Naive thymus-derived CD4-positive, alpha-beta T cell (primary cell): ENCODE data around the gene ERICH3. TPM values are rescaled to one million over a fixed set of nuclear protein-coding genes. Genes with fewer than 3 reads are reported as not detected.

Experiments
- ATAC-seq: fragments of 150-1000 bp; cut with Tn5 transposase; 2 replicates; pipeline ENCODE4 v1.10.0; 2021; ENCODE audit warnings: mild to moderate bottlenecking, moderate library complexity
- CTCF ChIA-PET: fragments of 350-600 bp; sonication (Branson Sonifier 250); formaldehyde crosslinking; loops from one replicate; lab custom pipeline; 2021; ENCODE audit warnings: antibody characterized with exemption; lab: Charles Lee
- POLR2A ChIA-PET: fragments of 350-600 bp; sonication (Branson Sonifier 250); formaldehyde crosslinking; loops from one replicate; lab custom pipeline; 2021; ENCODE audit warnings: antibody characterized with exemption, inconsistent platforms; lab: Charles Lee
- DNase-seq, 9 donors: peaks; one replicate each; pipeline versions ENCODE4 v3.0.0 to v3.0.0-alpha.2; 2020 to 2022; ENCODE audit warnings: mixed read lengths in 1 of 9
- H3K27ac ChIP-seq: one replicate; pipeline ENCODE4 v1.7.0; 2013; ENCODE audit warnings: mild to moderate bottlenecking, low read depth, low read length, moderate library complexity
- H3K27me3 ChIP-seq, 2 donors: one replicate each; pipeline ENCODE4 v1.7.0; 2013; ENCODE audit warnings: low read length in 2 of 2, mild to moderate bottlenecking in 2 of 2, moderate library complexity in 2 of 2; ENCODE audit not compliant: control insufficient read depth in 2 of 2, insufficient read depth in 2 of 2
- H3K36me3 ChIP-seq, 3 experiments: 1 replicate in 2 of 3; 2 replicates in 1 of 3; pipeline ENCODE4 v1.7.0; 2013; ENCODE audit warnings: low read length in 3 of 3, mild to moderate bottlenecking in 3 of 3, moderate library complexity in 1 of 3; ENCODE audit not compliant: insufficient read depth in 3 of 3, control insufficient read depth in 2 of 3
- H3K4me1 ChIP-seq, 2 donors: one replicate each; pipeline ENCODE4 v1.7.0; 2013; ENCODE audit warnings: low read length in 2 of 2, mild to moderate bottlenecking in 2 of 2, moderate library complexity in 1 of 2; ENCODE audit not compliant: control insufficient read depth in 2 of 2, insufficient read depth in 2 of 2
- H3K4me3 ChIP-seq: 2 replicates; pipeline ENCODE4 v1.7.0; 2013; ENCODE audit warnings: mild to moderate bottlenecking, low read length
- H3K9me3 ChIP-seq, 3 experiments: 1 replicate in 2 of 3; 2 replicates in 1 of 3; pipeline ENCODE4 v1.7.0; 2013; ENCODE audit warnings: low read length in 3 of 3; ENCODE audit not compliant: control insufficient read depth in 2 of 3
- H3K27ac Mint-ChIP-seq, 9 donors: one replicate each; pipeline ENCODE4 v1.8.0; 2020 to 2022; ENCODE audit warnings: mixed read lengths in 9 of 9, mild to moderate bottlenecking in 8 of 9, moderate library complexity in 5 of 9, inconsistent platforms in 2 of 9
- H3K27me3 Mint-ChIP-seq, 5 donors: one replicate each; pipeline ENCODE4 v1.8.0; 2021 to 2022; ENCODE audit warnings: mixed read lengths in 5 of 5, mild to moderate bottlenecking in 1 of 5
- H3K36me3 Mint-ChIP-seq, 5 donors: one replicate each; pipeline ENCODE4 v1.8.0; 2020 to 2022; ENCODE audit warnings: mixed read lengths in 5 of 5, mild to moderate bottlenecking in 3 of 5, inconsistent platforms in 1 of 5
- H3K4me1 Mint-ChIP-seq, 7 donors: one replicate each; pipeline ENCODE4 v1.8.0; 2020 to 2022; ENCODE audit warnings: mixed read lengths in 7 of 7, mild to moderate bottlenecking in 3 of 7, inconsistent platforms in 1 of 7
- H3K4me3 Mint-ChIP-seq, 10 donors: one replicate each; pipeline ENCODE4 v1.8.0; 2020 to 2022; ENCODE audit warnings: mild to moderate bottlenecking in 10 of 10, mixed read lengths in 10 of 10, moderate library complexity in 6 of 10, inconsistent platforms in 2 of 10
- H3K9me3 Mint-ChIP-seq, 11 donors: one replicate each; pipeline ENCODE4 v1.8.0; 2020 to 2022; ENCODE audit warnings: mixed read lengths in 11 of 11, mild to moderate bottlenecking in 4 of 11, inconsistent platforms in 1 of 11, moderate library complexity in 1 of 11
- intact Hi-C, 2 donors: fragments of 100-400 bp; cut with micrococcal nuclease; formaldehyde crosslinking; loops; one replicate each; pipeline ENCODE4 v1.15.1; 2023
- polyA plus RNA-seq, 2 donors: library from polyadenylated mRNA; unstranded; fragments of 300-500 nt; fragmentation: Illumina TruSeq; gene quantifications; one replicate each; pipeline ENCODE4 v1.2.3, GENCODE V29; 2021
- total RNA-seq, 6 experiments: library from RNA in 5 of 6; stranded (reverse) in 5 of 6; gene quantifications; 1 replicate in 5 of 6; 2 replicates in 1 of 6; pipeline ENCODE4 v1.2.3 and lab custom pipeline; 2021 to 2026

ERICH3 gene
- total and polyA plus RNA-seq, 7 experiments from 2014 or later, result not detected

DNA sequence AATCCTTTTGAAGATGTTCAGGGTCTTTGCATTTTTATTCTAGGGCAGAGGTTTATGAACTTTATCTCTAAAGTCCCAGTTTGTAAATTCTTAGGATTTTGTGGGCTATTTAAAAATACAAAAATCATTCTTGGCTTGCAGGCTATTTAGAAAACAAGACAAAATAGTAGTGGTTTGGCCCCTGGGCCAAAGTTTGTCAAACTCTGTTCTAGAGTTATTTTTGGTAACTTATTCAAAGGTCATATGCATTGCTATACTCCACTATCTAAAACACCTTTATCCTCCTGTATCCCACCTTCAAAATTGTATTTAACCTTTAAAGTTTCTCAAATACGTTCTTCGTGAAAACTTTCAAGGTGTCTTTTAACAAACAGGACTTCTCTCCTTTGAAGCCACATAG lies 85.7 kb downstream of the ERICH3 start:
- ATAC-seq (no peak), DNase-seq (no peak)
- Histone ChIP-seq H3K36me3 (no peaks in the 10 kb centered on the region), H3K27me3 (peaks cover 0 to 3% of the 10 kb centered on the region in 2 donors), H3K9me3 (no peaks in the 10 kb centered on the region), H3K27ac (no peak overlapping the region), H3K4me3 (no peak overlapping the region), H3K4me1 (no peaks in the 10 kb centered on the region)
- POLR2A ChIA-PET, result no interaction called here
- H3K9me3 Mint-ChIP-seq, result peaks cover 0 to 2% (median 0%) of the 10 kb centered on the region in 11 donors
- H3K36me3 Mint-ChIP-seq, result no peaks in the 10 kb centered on the region
- CTCF ChIA-PET, result no interaction called here
- H3K4me3 Mint-ChIP-seq, result no peak overlapping the region
- peaks cover 0 to 10% (median 8%) of the 10 kb centered on the region in 5 donors for H3K27me3 Mint-ChIP-seq
- no peak overlapping the region for H3K27ac Mint-ChIP-seq
- peaks cover 0 to 5% (median 0%) of the 10 kb centered on the region in 7 donors for H3K4me1 Mint-ChIP-seq
- intact Hi-C loops, result no loop called here

DNA sequence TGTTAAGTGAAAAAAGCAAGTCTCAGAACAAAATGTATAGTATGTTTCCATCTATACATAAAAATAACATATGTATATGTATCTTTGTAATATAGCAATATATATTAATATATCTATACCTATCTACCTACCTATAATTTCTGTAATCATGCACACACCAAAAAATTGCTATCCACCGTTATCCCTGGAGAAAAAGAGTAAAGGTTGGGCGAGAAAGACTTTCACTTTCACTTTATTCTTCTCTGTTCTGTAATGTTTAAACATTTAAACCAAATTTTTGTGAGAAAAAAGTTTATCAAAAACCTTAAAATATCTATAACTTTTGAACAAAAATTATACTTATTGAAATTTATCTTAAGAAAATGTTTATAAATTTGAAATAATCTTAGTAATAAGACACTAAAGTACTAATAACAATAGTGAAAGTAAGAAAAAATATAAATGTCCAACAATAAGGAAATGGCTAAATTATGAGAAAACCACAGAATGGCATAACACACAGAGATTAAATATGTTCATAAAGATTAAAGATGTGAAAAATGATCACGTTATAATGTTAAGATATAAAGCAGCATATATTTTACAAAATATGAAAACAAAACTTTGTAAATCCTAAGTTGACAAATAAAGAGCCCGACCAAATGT lies 87.2 kb downstream of the ERICH3 start:
- DNase-seq, result no peak
- H3K27ac Mint-ChIP-seq, result no peak overlapping the region
- peak overlapping the region in 4 of 10 donors; percentile 2 to 49 (median 26) for H3K4me3 Mint-ChIP-seq

GRCh38 chr1:74584185-74584584 lies 89.4 kb downstream of the ERICH3 start:
- Mint-ChIP-seq H3K36me3 (no peaks in the 10 kb centered on the region), H3K4me1 (peaks cover 0 to 5% (median 0%) of the 10 kb centered on the region in 7 donors), H3K9me3 (no peaks in the 10 kb centered on the region), H3K27ac (no peak overlapping the region), H3K27me3 (peaks cover 0 to 8% (median 3%) of the 10 kb centered on the region in 5 donors), H3K4me3 (no peak overlapping the region)
- H3K9me3 ChIP-seq, result no peaks in the 10 kb centered on the region
- CTCF ChIA-PET, result no interaction called here
- no peak overlapping the region for H3K27ac ChIP-seq
- H3K27me3 ChIP-seq, result no peaks in the 10 kb centered on the region
- intact Hi-C loops, result no loop called here
- no peak overlapping the region for H3K4me3 ChIP-seq
- POLR2A ChIA-PET, result no interaction called here
- ATAC-seq (no peak), DNase-seq (no peak)
- no peaks in the 10 kb centered on the region for H3K36me3 ChIP-seq
- no peaks in the 10 kb centered on the region for H3K4me1 ChIP-seq

More for the DNA sequence above, 87.2 kb downstream of the ERICH3 start:
- H3K4me1 ChIP-seq, result no peaks in the 10 kb centered on the region
- no peak overlapping the region for H3K4me3 ChIP-seq
- H3K9me3 ChIP-seq, result no peaks in the 10 kb centered on the region
- CTCF ChIA-PET, result no interaction called here
- no peaks in the 10 kb centered on the region for H3K36me3 Mint-ChIP-seq
- H3K36me3 ChIP-seq, result no peaks in the 10 kb centered on the region
- no peak for ATAC-seq
- POLR2A ChIA-PET, result interaction anchor here (0.6 kb wide), 1 partner anchor 64 kb away, joined by 6 read pairs; no protein-coding TSS in a partner anchor
- H3K4me1 Mint-ChIP-seq, result peaks cover 0 to 5% (median 0%) of the 10 kb centered on the region in 7 donors
- peaks cover 0 to 10% (median 8%) of the 10 kb centered on the region in 5 donors for H3K27me3 Mint-ChIP-seq
- intact Hi-C loops, result no loop called here
- H3K27ac ChIP-seq, result no peak overlapping the region
- H3K9me3 Mint-ChIP-seq, result peaks cover 0 to 2% (median 0%) of the 10 kb centered on the region in 11 donors
- H3K27me3 ChIP-seq, result no peaks in the 10 kb centered on the region

GRCh38 chr1:74583397-74583796 lies 90.2 kb downstream of the ERICH3 start:
- Histone ChIP-seq H3K4me3 (no peak overlapping the region), H3K27ac (no peak overlapping the region), H3K36me3 (no peaks in the 10 kb centered on the region), H3K4me1 (no peaks in the 10 kb centered on the region), H3K9me3 (no peaks in the 10 kb centered on the region), H3K27me3 (no peaks in the 10 kb centered on the region)
- POLR2A ChIA-PET, result no interaction called here
- DNase-seq, result no peak
- H3K36me3 Mint-ChIP-seq, result no peaks in the 10 kb centered on the region
- no peaks in the 10 kb centered on the region for H3K9me3 Mint-ChIP-seq
- H3K4me3 Mint-ChIP-seq, result no peak overlapping the region
- no peak for ATAC-seq
- peaks cover 0 to 5% (median 0%) of the 10 kb centered on the region in 7 donors for H3K4me1 Mint-ChIP-seq
- intact Hi-C loops, result no loop called here
- peaks cover 0 to 8% (median 3%) of the 10 kb centered on the region in 5 donors for H3K27me3 Mint-ChIP-seq
- CTCF ChIA-PET, result no interaction called here
- no peak overlapping the region for H3K27ac Mint-ChIP-seq

- no peaks in the 10 kb centered on the region for H3K27me3 ChIP-seq
- peaks cover 0 to 12% (median 0%) of the 10 kb centered on the region in 5 donors for H3K27me3 Mint-ChIP-seq
- POLR2A ChIA-PET, result no interaction called here
- peaks cover 0 to 3% (median 0%) of the 10 kb centered on the region in 11 donors for H3K9me3 Mint-ChIP-seq
- H3K4me3 ChIP-seq, result no peak overlapping the region
- no peaks in the 10 kb centered on the region for H3K36me3 Mint-ChIP-seq
- CTCF ChIA-PET, result interaction anchor here (0.5 kb wide), 1 partner anchor 8 kb away, joined by 3 read pairs; no protein-coding TSS in a partner anchor
- ATAC-seq (peak; percentile 34), DNase-seq (no peak)
- no peak overlapping the region for H3K27ac ChIP-seq
- H3K4me1 ChIP-seq, result no peaks in the 10 kb centered on the region
- intact Hi-C loops, result no loop called here
- H3K9me3 ChIP-seq, result no peaks in the 10 kb centered on the region
- no peak overlapping the region for H3K4me3 Mint-ChIP-seq
- peaks cover 0 to 2% (median 0%) of the 10 kb centered on the region in 7 donors for H3K4me1 Mint-ChIP-seq
- H3K36me3 ChIP-seq, result no peaks in the 10 kb centered on the region
- no peak overlapping the region for H3K27ac Mint-ChIP-seq
Measured at GRCh38 chr1:74579425-74579824, 94.2 kb downstream of the ERICH3 start.

GRCh38 chr1:74578101-74578500 lies 95.5 kb downstream of the ERICH3 start:
- POLR2A ChIA-PET, result no interaction called here
- Mint-ChIP-seq H3K27me3 (peaks cover 0 to 5% (median 0%) of the 10 kb centered on the region in 5 donors), H3K4me3 (no peak overlapping the region), H3K4me1 (peaks cover 0 to 2% (median 0%) of the 10 kb centered on the region in 7 donors), H3K27ac (no peak overlapping the region), H3K36me3 (no peaks in the 10 kb centered on the region), H3K9me3 (peaks cover 0 to 3% (median 0%) of the 10 kb centered on the region in 11 donors)
- H3K36me3 ChIP-seq, result no peaks in the 10 kb centered on the region
- intact Hi-C loops, result no loop called here
- no peaks in the 10 kb centered on the region for H3K9me3 ChIP-seq
- H3K4me3 ChIP-seq, result no peak overlapping the region
- DNase-seq (no peak), ATAC-seq (no peak)
- H3K27ac ChIP-seq, result no peak overlapping the region
- CTCF ChIA-PET, result no interaction called here
- H3K4me1 ChIP-seq, result no peaks in the 10 kb centered on the region
- H3K27me3 ChIP-seq, result no peaks in the 10 kb centered on the region

GRCh38 chr1:74571891-74572290 lies 101.7 kb downstream of the ERICH3 start:
- Histone ChIP-seq H3K27me3 (no peaks in the 10 kb centered on the region), H3K4me3 (no peak overlapping the region), H3K27ac (no peak overlapping the region), H3K4me1 (no peaks in the 10 kb centered on the region), H3K36me3 (no peaks in the 10 kb centered on the region), H3K9me3 (no peaks in the 10 kb centered on the region)
- Mint-ChIP-seq H3K9me3 (peaks cover 0 to 3% (median 0%) of the 10 kb centered on the region in 11 donors), H3K4me3 (no peak overlapping the region), H3K4me1 (no peaks in the 10 kb centered on the region), H3K27ac (no peak overlapping the region), H3K27me3 (peaks cover 0 to 5% (median 0%) of the 10 kb centered on the region in 5 donors), H3K36me3 (no peaks in the 10 kb centered on the region)
- ATAC-seq, result no peak
- CTCF ChIA-PET, result no interaction called here
- POLR2A ChIA-PET, result no interaction called here
- DNase-seq, result no peak
- intact Hi-C loops, result no loop called here
